Measurements from ENCODE around the gene EXOSC10. TPM values are rescaled to one million over a fixed set of nuclear protein-coding genes. Genes with fewer than 3 reads are reported as not detected.
"Not testable (repeated sequence)": the region's sequence is repeated elsewhere in the genome, so short reads cannot be mapped to it uniquely, and the experiment has no call there.

The EXOSC10 gene
- polyA plus RNA-seq, 4 donors, result 73.5 to 95.5 (median 86.4) TPM

GRCh38 chr1:11063937-11064537 is 35.6 kb downstream of the EXOSC10 start:
- not testable (repeated sequence) for DNase-seq (ENCODE audit: low read depth in 4 of 4, low spot score in 3 of 4)

- no peak for DNase-seq (ENCODE audit: low read depth in 4 of 4, low spot score in 3 of 4)
Observed at GRCh38 chr1:11062965-11063401, 36.7 kb downstream of the EXOSC10 start.

- DNase-seq (ENCODE audit: low read depth in 4 of 4, low spot score in 3 of 4), result no peak
Observed at GRCh38 chr1:11061652-11062365, 37.9 kb downstream of the EXOSC10 start.

GRCh38 chr1:11059968-11060830 is 39.5 kb downstream of the EXOSC10 start, which contains the start of gene SRM:
SRM (minus strand) TSS chr1:11060018; CDS start chr1:11059943, 75 bp downstream.
- peak; percentile 74 to 84 (median 80) for DNase-seq (ENCODE audit: low read depth in 4 of 4, low spot score in 3 of 4)

GRCh38 chr1:11059155-11059967 is 40.3 kb downstream of the EXOSC10 start:
- DNase-seq (ENCODE audit: low read depth in 4 of 4, low spot score in 3 of 4), result no peak

- no peak for DNase-seq (ENCODE audit: low read depth in 4 of 4, low spot score in 3 of 4)
Observed at GRCh38 chr1:11058595-11059154, 41.0 kb downstream of the EXOSC10 start.

- DNase-seq (ENCODE audit: low read depth in 4 of 4, low spot score in 3 of 4), result no peak
Observed at GRCh38 chr1:11058026-11058425, 41.6 kb downstream of the EXOSC10 start.

GRCh38 chr1:11057477-11057876 is 42.2 kb downstream of the EXOSC10 start:
- DNase-seq (ENCODE audit: low read depth in 4 of 4, low spot score in 3 of 4), result no peak

GRCh38 chr1:11056504-11056903 is 43.2 kb downstream of the EXOSC10 start:
- DNase-seq (ENCODE audit: low read depth in 4 of 4, low spot score in 3 of 4), result no peak

- DNase-seq (ENCODE audit: low read depth in 4 of 4, low spot score in 3 of 4), result no peak
Observed at GRCh38 chr1:11055676-11056075, 44.0 kb downstream of the EXOSC10 start.

GRCh38 chr1:11054666-11055065 is 45.0 kb downstream of the EXOSC10 start:
- no peak for DNase-seq (ENCODE audit: low read depth in 4 of 4, low spot score in 3 of 4)

GRCh38 chr1:11054181-11054580 is 45.5 kb downstream of the EXOSC10 start:
- DNase-seq (ENCODE audit: low read depth in 4 of 4, low spot score in 3 of 4), result no peak

GRCh38 chr1:11053758-11054137 is 45.9 kb downstream of the EXOSC10 start:
- no peak for DNase-seq (ENCODE audit: low read depth in 4 of 4, low spot score in 3 of 4)

- DNase-seq (ENCODE audit: low read depth in 4 of 4, low spot score in 3 of 4), result no peak
Observed at GRCh38 chr1:11052839-11053757, 46.6 kb downstream of the EXOSC10 start.

GRCh38 chr1:11051781-11052511 is 47.7 kb downstream of the EXOSC10 start:
- DNase-seq (ENCODE audit: low read depth in 4 of 4, low spot score in 3 of 4), result no peak

- not testable (repeated sequence) for DNase-seq (ENCODE audit: low read depth in 4 of 4, low spot score in 3 of 4)
Observed at GRCh38 chr1:11051121-11051520, 48.5 kb downstream of the EXOSC10 start.

GRCh38 chr1:11046625-11047365 is 52.9 kb downstream of the EXOSC10 start, which contains the start of gene MASP2:
MASP2 (minus strand) TSS chr1:11047239; CDS start chr1:11047207, 32 bp downstream.
- no peak for DNase-seq (ENCODE audit: low read depth in 4 of 4, low spot score in 3 of 4)

- DNase-seq (ENCODE audit: low read depth in 4 of 4, low spot score in 3 of 4), result no peak
Observed at GRCh38 chr1:11046270-11046566, 53.5 kb downstream of the EXOSC10 start.

Measured in right renal pelvis (tissue), 4 donors.